H1 (cell line): ENCODE results near the gene TRMT44. TPM values are rescaled to one million over a fixed set of nuclear protein-coding genes. Genes with fewer than 3 reads are reported as not detected.

Experiments
- ATF2 ChIP-seq: IDR thresholded peaks from 2 replicates; pipeline ENCODE4 v1.6.1; 2012; ENCODE audit warnings: low read length, inconsistent platforms
- BCL11A ChIP-seq, 2 experiments: IDR thresholded peaks; one replicate each; pipeline ENCODE4 v1.6.1; 2011; ENCODE audit warnings: low read depth in 2 of 2, low read length in 2 of 2, mild to moderate bottlenecking in 2 of 2
- BRCA1 ChIP-seq: IDR thresholded peaks from 2 replicates; pipeline ENCODE4 v1.6.1; 2012; ENCODE audit warnings: low read depth, low read length, improper control_type of control experiment
- CTCF ChIP-seq, 3 experiments: IDR thresholded peaks; 1 replicate in 2 of 3; 2 replicates in 1 of 3; pipeline versions ENCODE4 v1.5.1 to v1.6.1; 2011; ENCODE audit warnings: low read length in 3 of 3, mild to moderate bottlenecking in 3 of 3, inconsistent platforms in 2 of 3, low read depth in 1 of 3, moderate library complexity in 1 of 3; ENCODE audit not compliant: insufficient read depth in 1 of 3; ENCODE audit errors: control extremely low read depth in 1 of 3
- MAFK ChIP-seq: IDR thresholded peaks from 2 replicates; pipeline ENCODE4 v1.6.1; 2012; ENCODE audit warnings: low read depth, mild to moderate bottlenecking, improper control_type of control experiment, low read length
- MAX ChIP-seq: IDR thresholded peaks from 2 replicates; pipeline ENCODE4 v1.6.1; 2012; ENCODE audit warnings: inconsistent platforms
- NRF1 ChIP-seq: IDR thresholded peaks from 2 replicates; pipeline ENCODE4 v1.6.1; 2011; ENCODE audit warnings: mild to moderate bottlenecking, low read depth, low read length, improper control_type of control experiment
- RFX5 ChIP-seq: IDR thresholded peaks from 2 replicates; pipeline ENCODE4 v1.6.1; 2011; ENCODE audit warnings: low read depth, low read length, improper control_type of control experiment, borderline replicate concordance
- RNF2 ChIP-seq: fragments of 200-900, 300-1000 bp; sonication (generic); IDR thresholded peaks from 2 replicates; pipeline ENCODE4 v1.7.1; 2016; ENCODE audit warnings: borderline replicate concordance, low read depth, mild to moderate bottlenecking, antibody characterized with exemption, low read length; ENCODE audit not compliant: poor library complexity, severe bottlenecking; ENCODE audit errors: missing control alignments
- SIN3A ChIP-seq, 2 experiments: IDR thresholded peaks in 1 of 2; conservative IDR thresholded peaks in 1 of 2; 2 replicates each; pipeline ENCODE4 v1.6.1; 2011 to 2012; ENCODE audit warnings: low read length in 2 of 2, improper control_type of control experiment in 1 of 2, low read depth in 1 of 2, mild to moderate bottlenecking in 1 of 2
- ZNF274 ChIP-seq: IDR thresholded peaks from 2 replicates; pipeline ENCODE4 v1.7.0; 2012; ENCODE audit warnings: low read length, borderline replicate concordance; ENCODE audit errors: extremely low read depth
- polyA plus RNA-seq, 7 experiments: library from polyadenylated mRNA; depleted of rRNA in 3 of 7; stranded (reverse) in 5 of 7; unstranded in 2 of 7; fragments of >200 nt in 5 of 7; fragments of 200-250 nt in 2 of 7; gene quantifications; 1 replicate in 5 of 7; 2 replicates in 1 of 7; 4 replicates in 1 of 7; pipeline versions ENCODE4 v1.2.1 to v1.2.3, GENCODE V29; 2011 to 2013; ENCODE audit warnings: missing spikeins in 2 of 7, mixed read lengths in 2 of 7
- total RNA-seq: library from RNA; stranded (reverse); fragmentation: NEBNext Ultra II Directional; extraction: Animal tissue kit (Norgen Biotek cat#: 25700); gene quantifications from 2 replicates; pipeline ENCODE4 v1.2.1, GENCODE V29; 2021

Gene TRMT44
- total and polyA plus RNA-seq, 2 of the 8 experiments (the other 6 are each of a cell fraction or from before 2014, with no cell fraction given) = 8.6 to 23.9 TPM

- TF ChIP-seq ATF2 (no peak), ZNF274 (no peak), RFX5 (no peak), RNF2 (no peak), SIN3A (conservative IDR thresholded peaks at IDR 0.05 in 1 of 2, IDR thresholded peaks at IDR 0.05 in 1 of 2; ENCODE audit: low read depth in 1 of 2, low read length in 2 of 2) (no peak), CTCF (IDR thresholded peaks at IDR 0.05; ENCODE audit: control extremely low read depth in 1 of 3, insufficient read depth in 1 of 3, low read depth in 1 of 3, low read length in 3 of 3) (no peak), BRCA1 (no peak), NRF1 (no peak), BCL11A (IDR thresholded peaks at IDR 0.05; ENCODE audit: low read depth in 2 of 2, low read length in 2 of 2) (no peak), MAFK (no peak), MAX (no peak)
Measured at GRCh38 chr4:8522160-8523120, 81.9 kb downstream of the TRMT44 start (continued).
